DMS79 treated with DMSO at 0.1 percent for 48 hours (cell line): ENCODE data around the gene ASTN1.
A peak's percentile ranks its signal among the peaks of the same experiment; 100 is the strongest.

ENCODE experiments used
- DNase-seq: peaks from one replicate; lab custom pipeline; 2025; lab: John Stamatoyannopoulos, UW

Gene ASTN1

GRCh38 chr1:177035586-177035985 is 128.9 kb downstream of the ASTN1 start:
- no peak for DNase-seq

- DNase-seq: no peak
Measured at GRCh38 chr1:177033628-177034027, 130.9 kb downstream of the ASTN1 start.

GRCh38 chr1:177032434-177032833 is 132.1 kb downstream of the ASTN1 start:
- no peak for DNase-seq

GRCh38 chr1:177024623-177025022 is 139.9 kb downstream of the ASTN1 start:
- DNase-seq: no peak

- DNase-seq: peak; percentile 5
Measured at GRCh38 chr1:177023726-177024125, 140.8 kb downstream of the ASTN1 start.

- no peak for DNase-seq
Measured at GRCh38 chr1:177023249-177023648, 141.3 kb downstream of the ASTN1 start.

- DNase-seq: no peak
Measured at GRCh38 chr1:177021687-177022086, 142.8 kb downstream of the ASTN1 start.

- no peak for DNase-seq
Measured at GRCh38 chr1:177020851-177021589, 143.5 kb downstream of the ASTN1 start.

GRCh38 chr1:177017287-177017852 is 147.1 kb downstream of the ASTN1 start:
- DNase-seq: no peak

GRCh38 chr1:177014325-177014724 is 150.2 kb downstream of the ASTN1 start:
- DNase-seq: no peak

- no peak for DNase-seq
Measured at GRCh38 chr1:177012342-177012925, 152.1 kb downstream of the ASTN1 start.

- no peak for DNase-seq
Measured at GRCh38 chr1:177011508-177011907, 153.0 kb downstream of the ASTN1 start.

- DNase-seq: peak; percentile 9
Measured at GRCh38 chr1:177010211-177010825, 154.2 kb downstream of the ASTN1 start.

- DNase-seq: no peak
Measured at GRCh38 chr1:177008653-177009052, 155.9 kb downstream of the ASTN1 start.

- no peak for DNase-seq
Measured at GRCh38 chr1:177007437-177008161, 156.9 kb downstream of the ASTN1 start.

GRCh38 chr1:177002891-177003290 is 161.6 kb downstream of the ASTN1 start:
- no peak for DNase-seq

- DNase-seq: no peak
Measured at GRCh38 chr1:177001556-177001955, 163.0 kb downstream of the ASTN1 start.

- peak; percentile 55 for DNase-seq
Measured at GRCh38 chr1:176998183-176998795, 166.2 kb downstream of the ASTN1 start.

GRCh38 chr1:176996456-176997090 is 167.9 kb downstream of the ASTN1 start:
- no peak for DNase-seq

GRCh38 chr1:176994931-176995596 is 169.4 kb downstream of the ASTN1 start:
- no peak for DNase-seq

GRCh38 chr1:176993587-176993986 is 170.9 kb downstream of the ASTN1 start:
- DNase-seq: no peak
